ENCODE data around the gene RAD23A. TPM values are rescaled to one million over a fixed set of nuclear protein-coding genes. Genes with fewer than 3 reads are reported as not detected.
"Not testable (repeated sequence)": the region's sequence is repeated elsewhere in the genome, so short reads cannot be mapped to it uniquely, and the experiment has no call there.

The RAD23A gene
- polyA plus RNA-seq, 2 of the 4 experiments (the other 2 are of a cell fraction): 56.2 to 71.6 TPM

DNA sequence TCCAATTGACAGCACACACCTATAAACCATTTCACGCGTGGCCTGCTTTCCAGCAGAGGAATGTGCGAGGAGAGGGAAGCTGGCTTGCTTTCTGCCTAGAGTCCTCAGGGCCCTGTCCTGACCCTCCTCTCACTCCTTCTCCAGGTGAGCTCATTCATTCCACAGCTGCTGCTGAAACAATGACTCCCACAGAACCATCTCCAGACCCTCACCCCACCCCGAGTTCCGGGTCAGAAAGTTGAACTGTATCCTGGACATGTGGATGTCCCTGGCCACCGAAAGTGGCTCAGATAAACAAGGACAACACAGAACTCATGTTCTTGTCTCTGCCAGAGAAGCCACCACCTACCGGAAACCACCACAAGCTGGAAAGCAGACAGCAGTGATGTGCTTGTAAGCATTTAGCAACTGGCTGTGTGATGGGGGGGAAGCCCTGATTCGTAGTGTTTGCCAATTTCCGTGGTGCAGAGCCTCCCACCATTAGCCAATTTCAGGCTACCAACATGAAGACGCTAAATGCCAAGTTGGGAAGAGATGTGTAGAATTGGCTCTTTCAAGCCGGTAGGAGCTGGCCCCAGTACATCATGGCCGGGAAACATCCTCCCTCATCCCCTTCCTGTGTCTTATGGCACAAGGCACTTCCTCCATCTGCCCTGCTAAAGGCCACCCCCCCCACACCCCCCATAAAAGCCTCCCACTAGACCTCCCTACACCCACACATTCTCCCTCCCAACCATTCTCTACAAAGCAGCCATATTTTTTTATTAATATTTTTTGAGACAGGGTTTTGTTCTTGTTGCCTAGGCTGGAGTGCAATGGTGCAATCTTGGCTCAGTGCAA is 31.6 kb upstream of the RAD23A start:
- 84% methylated on average over 8 of the region's 12 CpGs for WGBS (ENCODE audit: missing lambda C conversion rate)
- Histone ChIP-seq H3K27ac (no peak overlapping the region), H3K4me2 (no peak overlapping the region), H3K4me1 (no peaks in the 10 kb centered on the region), H3K9me3 (no peaks in the 10 kb centered on the region), H3K4me3 (no peak overlapping the region)
- FAIRE-seq (no peak), ATAC-seq (no peak), DNase-seq (ENCODE audit: low read depth in 1 of 2, low spot score in 1 of 2) (no peak)
- POLR2A ChIA-PET: no interaction called here
- TF ChIP-seq MAZ (IDR thresholded peaks at IDR 0.05; ENCODE audit: borderline replicate concordance, low read depth, low read length) (no peak), HOXA7 (CRISPR knock-in tag; IDR thresholded peaks at IDR 0.05) (no peak), ZNF302 (CRISPR knock-in tag; IDR thresholded peaks at IDR 0.05) (no peak), FOSL2 (IDR thresholded peaks at IDR 0.05) (no peak), FOSL2 (CRISPR knock-in tag; IDR thresholded peaks at IDR 0.05) (no peak), ZSCAN20 (CRISPR knock-in tag; IDR thresholded peaks at IDR 0.05) (no peak), FOXS1 (CRISPR knock-in tag; IDR thresholded peaks at IDR 0.05) (no peak), JUNB (IDR thresholded peaks at IDR 0.05) (no peak), RFX5 (IDR thresholded peaks at IDR 0.05) (no peak), EP300 (IDR thresholded peaks at IDR 0.05) (no peak), FOSB (CRISPR knock-in tag; IDR thresholded peaks at IDR 0.05) (no peak), KDM1A (IDR thresholded peaks at IDR 0.05; ENCODE audit: low read depth) (no peak)
- TF ChIP-seq, protein P1, sequence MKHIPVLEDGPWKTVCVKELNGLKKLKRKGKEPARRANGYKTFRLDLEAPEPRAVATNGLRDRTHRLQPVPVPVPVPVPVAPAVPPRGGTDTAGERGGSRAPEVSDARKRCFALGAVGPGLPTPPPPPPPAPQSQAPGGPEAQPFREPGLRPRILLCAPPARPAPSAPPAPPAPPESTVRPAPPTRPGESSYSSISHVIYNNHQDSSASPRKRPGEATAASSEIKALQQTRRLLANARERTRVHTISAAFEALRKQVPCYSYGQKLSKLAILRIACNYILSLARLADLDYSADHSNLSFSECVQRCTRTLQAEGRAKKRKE (CRISPR knock-in tag; IDR thresholded peaks at IDR 0.05; ENCODE audit: low read depth): no peak
- CTCF ChIA-PET: interaction anchor here (1.4 kb wide), 1 partner anchor 15 kb away, joined by 4 read pairs; no protein-coding TSS in a partner anchor

DNA sequence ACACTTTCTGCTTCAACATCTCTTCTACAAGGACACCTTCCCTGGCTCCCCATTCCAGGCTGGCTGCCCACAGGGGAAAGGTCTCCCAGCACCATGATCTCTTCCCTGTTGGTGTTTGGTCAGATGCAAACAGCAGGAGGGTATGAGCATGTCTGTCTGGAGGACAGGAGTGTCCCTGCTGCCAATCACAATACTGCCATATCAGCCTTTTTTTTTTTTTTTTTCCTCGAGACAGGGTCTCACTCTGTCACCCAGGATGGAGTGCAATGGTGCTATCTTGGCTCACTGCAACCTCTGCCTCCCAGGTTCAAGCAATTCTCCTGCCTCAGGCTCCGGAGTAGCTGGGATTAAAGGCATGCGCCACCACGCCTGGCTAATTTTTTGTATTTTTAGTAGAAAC is 29.8 kb upstream of the RAD23A start:
- not testable (repeated sequence) for FAIRE-seq; H3K9me3 ChIP-seq; H3K4me3 ChIP-seq; DNase-seq (ENCODE audit: low read depth in 1 of 2, low spot score in 1 of 2); H3K27ac ChIP-seq; H3K4me2 ChIP-seq; ATAC-seq; H3K4me1 ChIP-seq
- 85% methylated on average over 4 of the region's 4 CpGs for WGBS (ENCODE audit: missing lambda C conversion rate)
- ChIA-PET CTCF (interaction anchor here (0.7 kb wide), 1 partner anchor 166 kb away, joined by 4 read pairs; no protein-coding TSS in a partner anchor), POLR2A (interaction anchor here (0.9 kb wide), 1 partner anchor 10 kb away, joined by 8 read pairs; no protein-coding TSS in a partner anchor)
- peak; percentile 55 for TF ChIP-seq MAFK (IDR thresholded peaks at IDR 0.05; ENCODE audit: partially characterized antibody)

DNA sequence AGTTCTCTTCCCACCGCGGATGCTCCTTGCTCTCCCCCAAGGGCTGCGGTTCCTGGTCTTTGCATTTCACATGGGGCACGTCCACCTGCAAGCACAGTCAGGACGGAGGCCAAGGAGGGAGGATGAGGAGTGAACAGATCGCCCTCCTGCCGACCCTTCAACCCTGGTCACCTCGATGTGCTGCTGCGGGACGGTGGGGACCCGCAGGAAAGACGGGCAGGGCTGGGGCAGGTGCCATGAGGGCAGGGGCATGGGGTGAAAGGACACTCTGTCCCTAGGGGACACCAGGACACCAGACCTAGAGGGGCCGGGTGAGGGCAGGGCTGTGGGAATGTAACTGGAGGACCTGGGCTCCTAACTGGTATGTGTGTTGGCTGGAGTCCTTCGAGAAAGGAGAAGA is 27.4 kb upstream of the RAD23A start:
- no peak for FAIRE-seq
- Histone ChIP-seq H3K4me1 (no peaks in the 10 kb centered on the region), H3K4me3 (no peak overlapping the region), H3K27ac (no peak overlapping the region), H3K9me3 (no peaks in the 10 kb centered on the region), H3K4me2 (no peak overlapping the region)
- ChIA-PET CTCF (no interaction called here), POLR2A (no interaction called here)
- WGBS (ENCODE audit: missing lambda C conversion rate): 91% methylated on average over 7 of the region's 14 CpGs
- ATAC-seq: no peak
- no peak for DNase-seq (ENCODE audit: low read depth in 1 of 2, low spot score in 1 of 2)
- TF ChIP-seq RNF2 (IDR thresholded peaks at IDR 0.05; ENCODE audit: borderline replicate concordance, low read depth) (no peak), ZC3H11A (IDR thresholded peaks at IDR 0.05) (no peak), KDM1A (IDR thresholded peaks at IDR 0.05; ENCODE audit: low read depth) (no peak), RFX5 (IDR thresholded peaks at IDR 0.05) (no peak), NR3C1 (IDR thresholded peaks at IDR 0.05) (no peak), ZNF302 (CRISPR knock-in tag; IDR thresholded peaks at IDR 0.05) (no peak), ZFP36 (IDR thresholded peaks at IDR 0.05; ENCODE audit: borderline replicate concordance, partially characterized antibody) (no peak), CBX8 (IDR thresholded peaks at IDR 0.05) (no peak), HOXB13 (CRISPR knock-in tag; IDR thresholded peaks at IDR 0.05; ENCODE audit: low read depth) (no peak), TFCP2L1 (CRISPR knock-in tag; IDR thresholded peaks at IDR 0.05) (no peak), HEYL (CRISPR knock-in tag; IDR thresholded peaks at IDR 0.05) (no peak), EHF (CRISPR knock-in tag; IDR thresholded peaks at IDR 0.05) (no peak), MYC (IDR thresholded peaks at IDR 0.05; ENCODE audit: borderline replicate concordance, low read length) (no peak)

Measured in A549 (cell line).